Activated CD8-positive, alpha-beta memory T cell treated with anti-CD3 and anti-CD28 coated beads for 24 hours (primary cell): ENCODE results near the gene MTCL1.
"Not testable (repeated sequence)": the region's sequence is repeated elsewhere in the genome, so short reads cannot be mapped to it uniquely, and the experiment has no call there.

ENCODE experiments used
- DNase-seq: peaks from one replicate; pipeline ENCODE4 v3.0.0-alpha.2; 2020

Gene MTCL1

GRCh38 chr18:8745355-8746014 lies 40.1 kb downstream of the MTCL1 start:
- DNase-seq: no peak

GRCh38 chr18:8747440-8747937 lies 42.1 kb downstream of the MTCL1 start:
- no peak for DNase-seq

GRCh38 chr18:8749492-8749891 lies 44.1 kb downstream of the MTCL1 start:
- no peak for DNase-seq

DNA sequence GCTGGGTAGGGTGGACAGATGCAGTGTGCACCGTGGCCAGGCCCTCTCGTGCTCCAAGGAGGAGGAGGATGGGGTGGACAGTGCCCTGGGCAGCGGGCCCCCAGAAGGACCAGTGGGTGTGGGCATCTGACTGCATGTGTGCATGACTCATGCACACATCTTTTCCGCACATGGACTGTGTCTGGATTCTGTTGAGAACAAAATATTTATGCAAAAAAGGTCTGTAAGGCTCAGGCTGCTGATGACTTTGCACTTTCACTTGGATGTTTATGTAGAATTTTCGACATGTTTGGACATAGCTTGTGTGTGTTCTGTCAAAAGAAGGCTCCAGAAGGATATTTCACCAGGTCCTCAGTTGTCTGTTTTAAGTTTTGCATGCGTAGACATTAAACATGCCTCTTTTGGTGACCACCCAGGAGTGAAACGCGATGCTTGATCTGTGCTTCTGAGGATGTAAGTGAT lies 45.6 kb downstream of the MTCL1 start:
- DNase-seq: no peak

DNA sequence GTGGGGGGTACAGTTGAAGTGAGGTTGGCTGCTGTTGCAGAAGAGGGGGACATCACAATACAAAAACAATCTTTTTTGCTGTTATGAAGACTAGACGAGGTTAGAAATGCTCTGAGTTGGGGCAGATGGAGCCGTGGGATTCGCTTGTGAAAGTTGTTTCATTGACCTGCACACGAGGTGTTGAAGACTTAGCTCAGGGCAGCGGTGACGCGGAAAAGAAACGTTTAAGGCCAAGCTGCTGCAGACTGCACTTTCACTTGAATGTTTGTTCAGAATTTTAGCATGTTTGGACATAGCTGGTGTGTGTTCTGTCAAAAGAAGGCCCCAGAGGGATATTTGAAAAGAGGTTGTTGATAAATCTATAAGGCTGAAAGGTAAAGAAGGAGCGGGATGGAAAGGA lies 46.3 kb downstream of the MTCL1 start:
- no peak for DNase-seq

GRCh38 chr18:8752329-8752728 lies 47.0 kb downstream of the MTCL1 start:
- no peak for DNase-seq

GRCh38 chr18:8754995-8755960 lies 49.9 kb downstream of the MTCL1 start:
- DNase-seq: no peak

- DNase-seq: no peak
Observed at GRCh38 chr18:8756571-8756970, 51.2 kb downstream of the MTCL1 start.

GRCh38 chr18:8757396-8757997 lies 52.1 kb downstream of the MTCL1 start:
- no peak for DNase-seq

- DNase-seq: no peak
Observed at GRCh38 chr18:8758466-8758865, 53.1 kb downstream of the MTCL1 start.

GRCh38 chr18:8760984-8761383 lies 55.6 kb downstream of the MTCL1 start:
- no peak for DNase-seq

GRCh38 chr18:8761535-8761934 lies 56.2 kb downstream of the MTCL1 start:
- DNase-seq: not testable (repeated sequence)

DNA sequence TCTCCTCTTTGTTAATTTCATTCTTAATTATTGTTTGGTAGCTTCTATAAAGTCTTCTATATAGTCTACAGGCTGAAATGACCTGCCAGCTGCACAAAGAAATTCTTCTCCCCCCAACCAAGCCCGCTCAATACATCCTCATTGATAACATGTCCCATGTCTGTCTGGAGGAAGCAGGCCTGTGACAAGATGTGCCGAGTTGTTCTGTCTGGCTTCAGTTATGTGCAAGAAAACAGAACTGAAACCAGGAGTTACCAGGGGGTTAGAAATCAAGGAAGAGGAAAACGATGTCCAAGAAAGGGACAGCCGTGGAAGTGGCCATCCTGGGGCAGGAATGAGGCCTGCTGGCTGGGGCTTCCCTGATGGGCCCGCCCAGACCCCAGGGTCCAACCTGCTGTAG lies 57.6 kb downstream of the MTCL1 start:
- no peak for DNase-seq

GRCh38 chr18:8763611-8764010 lies 58.3 kb downstream of the MTCL1 start:
- no peak for DNase-seq

DNA sequence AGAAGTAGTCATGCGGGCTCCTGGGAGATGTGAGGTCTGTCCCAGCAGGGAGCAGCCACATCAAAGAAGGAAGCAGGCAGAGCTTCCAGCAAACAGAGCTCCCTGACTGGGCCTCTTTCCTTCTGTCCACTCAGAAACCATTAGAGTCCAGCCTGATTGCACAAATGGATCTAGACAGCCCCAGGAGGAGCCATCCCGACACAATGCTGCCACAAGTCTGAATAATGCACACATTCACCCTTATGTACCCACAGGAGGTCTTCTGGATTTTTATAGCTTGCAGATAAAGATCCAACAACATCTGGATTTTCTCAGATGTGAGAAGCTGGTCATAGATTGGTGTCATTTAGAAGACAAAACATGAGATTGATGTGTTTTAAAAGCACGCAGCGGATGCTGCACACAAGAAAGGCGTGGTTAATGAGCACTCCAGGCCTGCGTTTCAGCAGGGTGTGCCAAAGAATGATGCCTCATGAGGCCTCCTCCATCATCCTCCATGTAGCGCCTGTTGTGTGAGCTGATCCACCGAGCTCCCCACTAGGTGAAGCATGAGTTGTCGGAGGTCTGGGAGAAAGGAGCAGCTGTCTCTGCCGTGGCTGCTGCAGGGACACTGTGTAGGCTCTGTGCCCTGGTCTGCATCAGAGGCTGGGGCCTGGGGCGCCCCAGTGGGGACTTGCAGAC lies 60.6 kb downstream of the MTCL1 start:
- no peak for DNase-seq

- DNase-seq: no peak
Observed at GRCh38 chr18:8766559-8767293, 61.4 kb downstream of the MTCL1 start.

GRCh38 chr18:8767340-8767739 lies 62.0 kb downstream of the MTCL1 start:
- no peak for DNase-seq

GRCh38 chr18:8769509-8770095 lies 64.2 kb downstream of the MTCL1 start:
- no peak for DNase-seq

- no peak for DNase-seq
Observed at GRCh38 chr18:8770657-8771056, 65.3 kb downstream of the MTCL1 start.

DNA sequence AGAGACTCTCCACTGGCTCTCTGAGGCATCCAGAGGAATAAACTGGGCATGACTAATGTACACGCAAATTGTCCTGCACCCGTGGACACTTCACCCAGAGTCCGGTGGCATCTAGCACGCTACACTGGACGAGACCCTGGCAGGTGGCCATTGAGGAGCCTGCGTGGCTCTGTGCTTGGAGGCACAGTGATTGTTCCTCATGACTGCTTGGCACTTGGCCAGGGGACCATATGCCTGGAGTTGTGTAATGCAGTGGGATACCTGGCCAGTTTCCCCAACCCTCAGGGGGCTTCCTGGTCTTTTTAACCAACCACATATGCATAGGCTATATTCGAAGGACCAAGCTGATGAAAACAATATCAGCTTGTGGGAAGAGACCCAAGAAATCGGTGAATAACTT lies 66.6 kb downstream of the MTCL1 start:
- DNase-seq: no peak

- no peak for DNase-seq
Observed at GRCh38 chr18:8773980-8774379, 68.6 kb downstream of the MTCL1 start.
